Lower lobe of right lung (tissue), 2 donors: Measurements from ENCODE around the gene BIN1. TPM values are rescaled to one million over a fixed set of nuclear protein-coding genes. Genes with fewer than 3 reads are reported as not detected.

Experiments
- ATAC-seq, 2 donors: fragments of 200-7000 bp; cut with Tn5 transposase; one replicate each; pipeline ENCODE4 v1.9.1; 2020 to 2022; ENCODE audit warnings: mild to moderate bottlenecking in 2 of 2, moderate library complexity in 2 of 2
- DNase-seq: peaks from one replicate; pipeline ENCODE4 v3.0.0-alpha.2; 2020
- H3K27ac ChIP-seq: fragments of 200-600 bp; one replicate; pipeline ENCODE4 v1.8.0; 2022
- H3K27me3 ChIP-seq: fragments of 200-600 bp; one replicate; pipeline ENCODE4 v1.8.0; 2022; ENCODE audit warnings: low read depth
- H3K36me3 ChIP-seq: fragments of 200-600 bp; one replicate; pipeline ENCODE4 v1.8.0; 2022; ENCODE audit warnings: mild to moderate bottlenecking
- H3K4me1 ChIP-seq: fragments of 200-600 bp; one replicate; pipeline ENCODE4 v1.8.0; 2022
- H3K4me3 ChIP-seq: fragments of 200-600 bp; one replicate; pipeline ENCODE4 v1.8.0; 2022; ENCODE audit warnings: mild to moderate bottlenecking
- H3K9me3 ChIP-seq: fragments of 200-600 bp; one replicate; pipeline ENCODE4 v1.8.0; 2022
- CTCF ChIP-seq: fragments of 200-600 bp; IDR thresholded peaks from one replicate; pipeline ENCODE4 v1.8.0; 2022; ENCODE audit warnings: antibody characterized with exemption, mild to moderate bottlenecking
- intact Hi-C: fragments of 100-400 bp; cut with DNase I; formaldehyde crosslinking; loops from one replicate; pipeline ENCODE4 v1.11.0; 2022
- total RNA-seq: library from RNA; stranded (reverse); fragmentation: NEBNext Ultra II Directional; extraction: Animal tissue kit (Norgen Biotek cat#: 25700); gene quantifications from one replicate; pipeline ENCODE4 v1.2.1, GENCODE V29; 2021
- donor health status: DM: no; HTN: yes; CAD: no; lungs with severe emphysema.

Gene BIN1
- total RNA-seq, 1 donor from 2014 or later, result 33.9 TPM

GRCh38 chr2:127091886-127092285 is 15.1 kb downstream of the BIN1 start:
- ATAC-seq, result no peak
- intact Hi-C loops, result no loop called here
- peaks cover 33% of the 10 kb centered on the region for H3K4me1 ChIP-seq

GRCh38 chr2:127091148-127091547 is 15.8 kb downstream of the BIN1 start:
- ATAC-seq, result no peak
- H3K9me3 ChIP-seq, result no peaks in the 10 kb centered on the region
- no peak overlapping the region for H3K27ac ChIP-seq
- intact Hi-C loops, result no loop called here
- H3K27me3 ChIP-seq, result no peaks in the 10 kb centered on the region
- no peak overlapping the region for H3K4me3 ChIP-seq
- no peak for DNase-seq
- peaks cover 40% of the 10 kb centered on the region for H3K4me1 ChIP-seq
- no peaks in the 10 kb centered on the region for H3K36me3 ChIP-seq
- no peak for TF ChIP-seq CTCF

More at GRCh38 chr2:127091886-127092285, 15.1 kb downstream of the BIN1 start:
- Histone ChIP-seq H3K9me3 (no peaks in the 10 kb centered on the region), H3K27ac (no peak overlapping the region), H3K36me3 (no peaks in the 10 kb centered on the region), H3K4me3 (no peak overlapping the region), H3K27me3 (no peaks in the 10 kb centered on the region)
- TF ChIP-seq CTCF, result no peak
- DNase-seq, result no peak

- no peak for ATAC-seq
- no peak for TF ChIP-seq CTCF
- Histone ChIP-seq H3K27ac (no peak overlapping the region), H3K4me3 (no peak overlapping the region), H3K4me1 (peaks cover 47% of the 10 kb centered on the region), H3K27me3 (no peaks in the 10 kb centered on the region), H3K36me3 (no peaks in the 10 kb centered on the region), H3K9me3 (no peaks in the 10 kb centered on the region)
- DNase-seq, result no peak
- intact Hi-C loops, result no loop called here
Measured at GRCh38 chr2:127090281-127091120, 16.5 kb downstream of the BIN1 start.

- intact Hi-C loops, result no loop called here
- ATAC-seq (no peak), DNase-seq (no peak)
- peaks cover 48% of the 10 kb centered on the region for H3K4me1 ChIP-seq
- no peaks in the 10 kb centered on the region for H3K27me3 ChIP-seq
- no peak overlapping the region for H3K27ac ChIP-seq
- TF ChIP-seq CTCF, result no peak
- no peak overlapping the region for H3K4me3 ChIP-seq
- H3K36me3 ChIP-seq, result no peaks in the 10 kb centered on the region
- H3K9me3 ChIP-seq, result no peaks in the 10 kb centered on the region
Measured at GRCh38 chr2:127089478-127090235, 17.3 kb downstream of the BIN1 start.

- no peaks in the 10 kb centered on the region for H3K9me3 ChIP-seq
- DNase-seq (no peak), ATAC-seq (no peak)
- no peak for TF ChIP-seq CTCF
- intact Hi-C loops, result no loop called here
- peaks cover 48% of the 10 kb centered on the region for H3K4me1 ChIP-seq
- no peaks in the 10 kb centered on the region for H3K36me3 ChIP-seq
- H3K27ac ChIP-seq, result no peak overlapping the region
- H3K4me3 ChIP-seq, result no peak overlapping the region
- no peaks in the 10 kb centered on the region for H3K27me3 ChIP-seq
Measured at GRCh38 chr2:127088706-127089105, 18.2 kb downstream of the BIN1 start.
